ENCODE measurements around the gene RIN3. TPM values are rescaled to one million over a fixed set of nuclear protein-coding genes. Genes with fewer than 3 reads are reported as not detected.

The RIN3 gene
- total RNA-seq, 1 experiment from 2014 or later: not detected

DNA sequence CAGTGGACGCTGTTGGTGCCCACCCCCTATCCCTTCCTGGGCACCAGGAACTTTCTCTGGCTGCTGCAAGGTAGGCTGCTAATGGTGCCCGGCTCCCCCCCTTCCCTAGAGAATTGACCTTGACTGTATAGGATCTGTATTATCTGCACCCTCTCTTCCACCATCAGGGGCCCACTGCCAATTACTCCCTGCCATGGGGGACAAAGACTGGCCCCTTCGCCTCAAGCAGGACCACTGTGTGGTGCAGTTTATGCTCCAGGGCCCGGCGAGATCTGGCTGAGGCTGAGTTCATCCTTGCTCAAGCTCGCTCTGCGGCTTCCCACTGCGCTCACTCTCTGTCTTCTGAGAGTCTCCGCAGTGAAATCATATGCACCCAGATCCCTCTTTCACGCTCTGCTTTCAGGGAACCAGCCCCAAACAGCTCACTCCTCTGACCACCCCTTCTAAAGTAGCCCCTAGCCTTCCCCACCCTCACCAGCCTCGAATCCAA lies 139.6 kb downstream of the RIN3 start:
- DNase-seq: no peak
- Histone ChIP-seq H3K4me3 (no peak overlapping the region), H3K27ac (no peak overlapping the region), H3K27me3 (no peaks in the 10 kb centered on the region), H3K9me3 (replicated peaks) (no peaks in the 10 kb centered on the region), H3K36me3 (no peaks in the 10 kb centered on the region), H3K4me1 (no peaks in the 10 kb centered on the region)

DNA sequence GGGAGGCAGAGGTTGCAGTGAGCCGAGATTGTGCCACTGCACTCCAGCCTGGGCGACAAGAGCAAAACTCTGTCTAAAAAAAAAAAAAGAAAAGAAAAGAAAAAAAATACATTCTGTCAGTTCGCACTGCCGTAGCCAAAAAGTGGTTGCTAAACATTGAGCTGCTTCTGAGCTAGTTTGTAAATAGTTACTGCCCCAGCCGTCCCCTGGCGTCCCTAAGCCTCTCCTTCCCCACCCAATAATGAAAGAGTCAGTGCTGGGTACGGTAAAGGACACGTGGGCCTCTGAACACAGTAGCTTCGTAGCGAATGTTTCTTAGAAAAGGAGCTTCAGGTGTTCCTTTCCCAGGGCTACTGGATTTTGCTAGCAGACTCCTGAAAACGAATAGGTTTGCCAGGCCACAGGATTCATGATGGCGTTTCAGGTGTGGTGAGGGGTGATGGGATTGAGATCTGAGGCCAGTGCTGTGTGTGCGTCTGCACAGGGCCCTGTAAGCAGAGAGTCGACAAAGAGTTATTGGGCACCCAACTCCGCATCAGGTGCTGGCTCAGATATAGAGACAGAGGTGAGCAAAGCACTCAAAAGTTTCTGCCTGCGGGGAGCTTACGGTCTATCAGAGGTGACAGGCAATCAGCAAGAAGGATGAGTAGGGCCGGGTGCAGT lies 140.8 kb downstream of the RIN3 start:
- no peaks in the 10 kb centered on the region for H3K9me3 ChIP-seq (replicated peaks)
- no peak for DNase-seq
- no peak overlapping the region for H3K4me3 ChIP-seq
- H3K36me3 ChIP-seq: no peaks in the 10 kb centered on the region
- no peaks in the 10 kb centered on the region for H3K4me1 ChIP-seq
- H3K27me3 ChIP-seq: no peaks in the 10 kb centered on the region
- H3K27ac ChIP-seq: no peak overlapping the region

DNA sequence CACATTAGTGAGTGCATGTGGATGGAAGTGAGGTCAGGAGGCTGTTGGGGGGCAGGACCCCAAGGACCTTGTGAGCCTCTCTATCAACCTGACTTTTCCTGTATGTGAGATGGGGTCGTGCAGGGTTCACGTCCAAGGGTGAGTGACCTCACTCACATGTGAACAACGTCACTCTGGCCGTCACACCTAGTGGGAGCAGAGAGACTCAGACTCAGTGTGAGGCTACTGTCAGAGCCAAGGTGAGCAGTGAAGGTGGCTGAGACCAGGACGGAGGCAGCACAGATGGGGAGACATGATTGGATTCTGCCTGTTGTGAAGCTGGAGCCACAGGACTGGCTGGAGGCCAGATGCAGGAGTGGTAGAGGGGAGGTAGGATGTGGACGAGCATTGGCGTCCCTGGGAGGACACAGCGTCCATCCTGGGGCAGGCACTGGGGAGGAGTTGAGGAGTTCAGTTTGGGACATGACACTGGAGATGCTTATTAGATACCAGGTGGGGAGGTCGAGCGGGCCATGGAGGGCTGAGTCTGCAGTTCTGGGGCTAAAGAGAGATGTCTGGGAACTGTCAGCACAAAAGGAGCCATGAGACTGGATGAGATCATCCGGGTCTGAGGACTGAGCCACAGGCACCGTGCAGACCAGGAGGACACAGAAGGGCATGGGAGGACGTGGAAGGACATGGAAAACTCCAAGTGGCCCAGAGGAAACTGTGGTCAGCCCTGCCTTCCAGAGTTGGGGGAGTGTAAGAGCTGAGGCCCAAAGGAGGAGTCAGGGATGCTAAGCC lies 142.0 kb downstream of the RIN3 start:
- no peak for DNase-seq
- no peak overlapping the region for H3K4me3 ChIP-seq
- no peaks in the 10 kb centered on the region for H3K36me3 ChIP-seq
- no peak overlapping the region for H3K27ac ChIP-seq
- H3K27me3 ChIP-seq: no peaks in the 10 kb centered on the region
- no peaks in the 10 kb centered on the region for H3K9me3 ChIP-seq (replicated peaks)
- no peaks in the 10 kb centered on the region for H3K4me1 ChIP-seq

DNA sequence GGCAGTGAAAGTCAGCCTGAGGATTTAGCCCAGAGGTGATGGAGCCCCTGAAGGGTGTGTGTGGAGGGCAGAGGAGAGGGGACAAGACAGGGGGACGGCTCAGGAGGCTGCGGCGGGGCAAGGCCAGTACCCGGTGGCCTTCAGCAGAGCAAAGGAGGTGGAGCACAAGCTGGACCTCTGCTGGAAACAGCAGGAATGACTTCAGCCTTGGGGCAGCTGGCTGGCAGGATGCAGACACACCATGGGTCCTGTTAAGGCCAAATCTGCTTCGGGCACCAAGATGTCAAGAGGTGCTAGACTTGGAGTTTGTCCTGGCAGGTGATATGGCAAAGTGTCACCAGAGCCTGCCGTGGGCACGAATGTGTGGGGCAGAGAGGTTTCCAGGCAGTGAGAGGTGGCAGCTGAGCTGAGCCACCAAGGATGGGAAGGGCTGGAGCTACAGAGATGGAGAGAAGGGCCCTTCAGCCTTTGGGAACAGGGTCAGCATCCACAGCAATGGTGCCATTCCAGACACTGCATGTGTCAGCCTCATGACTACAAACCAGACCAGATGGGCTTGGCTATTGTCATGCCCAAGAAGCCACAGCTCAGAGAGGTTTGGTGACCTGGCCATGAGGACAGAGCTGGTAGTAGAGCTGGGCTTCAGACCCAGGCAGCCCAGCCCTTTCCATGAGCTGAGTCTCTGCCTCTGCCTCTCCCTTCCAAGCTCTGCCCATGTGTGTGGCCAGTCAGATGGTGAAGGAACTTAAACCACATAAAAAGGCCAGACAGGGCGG lies 142.9 kb downstream of the RIN3 start:
- DNase-seq: no peak
- no peaks in the 10 kb centered on the region for H3K9me3 ChIP-seq (replicated peaks)
- no peaks in the 10 kb centered on the region for H3K27me3 ChIP-seq
- no peak overlapping the region for H3K27ac ChIP-seq
- no peaks in the 10 kb centered on the region for H3K36me3 ChIP-seq
- H3K4me1 ChIP-seq: no peaks in the 10 kb centered on the region
- no peak overlapping the region for H3K4me3 ChIP-seq

DNA sequence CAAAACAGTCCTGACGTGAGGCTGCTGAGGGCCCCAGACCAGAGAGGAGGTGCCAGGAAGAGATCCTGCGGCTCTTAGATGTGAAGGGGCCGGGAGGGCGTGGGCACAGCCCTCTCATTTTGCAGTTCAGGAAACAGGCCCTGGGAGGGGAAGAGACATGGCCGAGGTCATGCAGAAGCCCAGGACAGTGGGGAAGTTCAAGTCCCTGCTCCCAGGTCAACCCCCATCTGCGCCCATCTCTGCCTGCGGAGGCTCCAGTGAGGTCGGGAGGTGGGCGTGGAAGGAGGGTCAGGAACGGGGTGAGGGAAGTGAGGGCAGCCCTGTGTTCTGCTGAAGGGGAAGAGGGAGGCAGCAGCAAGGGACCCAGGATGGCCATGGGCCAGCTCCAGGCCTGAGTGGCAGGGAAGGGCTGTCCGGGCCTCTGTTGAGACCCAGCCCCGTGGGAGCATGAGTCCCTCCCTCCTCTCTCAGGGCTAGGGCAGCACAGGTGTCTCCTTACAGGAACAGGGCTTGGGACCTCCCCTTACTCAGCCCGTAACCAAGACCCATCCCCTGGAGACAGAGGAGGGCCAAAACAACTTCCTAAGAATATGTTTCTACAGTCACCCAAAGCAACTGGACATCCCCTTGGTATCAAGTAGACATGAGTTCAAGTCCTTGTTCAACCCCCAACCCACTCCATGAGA lies 144.0 kb downstream of the RIN3 start:
- Histone ChIP-seq H3K4me1 (no peaks in the 10 kb centered on the region), H3K4me3 (no peak overlapping the region), H3K9me3 (replicated peaks) (no peaks in the 10 kb centered on the region), H3K27me3 (no peaks in the 10 kb centered on the region), H3K36me3 (no peaks in the 10 kb centered on the region), H3K27ac (no peak overlapping the region)
- DNase-seq: no peak

DNA sequence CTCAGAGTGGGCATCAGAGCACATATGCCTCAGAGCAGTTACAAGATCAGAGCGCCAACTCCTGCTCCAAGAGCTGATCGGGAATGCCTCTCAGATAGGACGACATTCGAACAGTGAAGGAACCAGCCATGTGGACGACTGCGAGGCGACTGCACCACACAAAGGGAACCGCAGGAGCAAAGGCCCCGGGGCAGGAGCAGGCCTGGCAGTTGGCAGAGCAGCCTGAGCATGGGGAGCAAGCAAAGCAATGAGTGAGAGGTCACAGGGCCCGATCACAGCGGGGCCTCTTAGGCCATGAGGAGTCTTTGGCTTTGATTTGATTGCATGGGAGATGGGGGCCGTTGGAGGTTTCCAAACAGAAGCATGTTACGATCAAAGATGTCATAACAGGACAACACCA lies 144.6 kb downstream of the RIN3 start:
- Histone ChIP-seq H3K27me3 (no peaks in the 10 kb centered on the region), H3K4me1 (no peaks in the 10 kb centered on the region), H3K27ac (no peak overlapping the region), H3K9me3 (replicated peaks) (no peaks in the 10 kb centered on the region), H3K36me3 (no peaks in the 10 kb centered on the region), H3K4me3 (no peak overlapping the region)
- no peak for DNase-seq

DNA sequence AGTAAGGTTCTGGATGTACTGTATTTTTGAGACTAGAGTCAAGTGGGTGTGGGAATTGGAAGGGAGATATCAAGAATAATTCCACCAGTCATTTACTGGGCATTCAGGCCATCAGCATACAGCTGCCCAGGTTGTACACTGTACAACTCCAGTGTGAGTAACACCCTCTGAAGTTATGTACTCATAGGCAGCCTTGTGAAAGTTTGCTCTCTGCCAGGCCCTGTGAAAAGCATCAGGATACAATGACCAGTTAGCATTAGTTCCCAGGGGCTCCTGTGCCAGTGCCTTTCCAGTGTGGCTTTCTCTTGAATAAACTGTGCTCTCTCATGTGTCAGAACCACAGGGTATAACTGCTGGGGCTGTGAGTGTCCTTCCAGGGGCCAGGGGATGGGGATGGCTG lies 145.1 kb downstream of the RIN3 start:
- no peaks in the 10 kb centered on the region for H3K4me1 ChIP-seq

DNA sequence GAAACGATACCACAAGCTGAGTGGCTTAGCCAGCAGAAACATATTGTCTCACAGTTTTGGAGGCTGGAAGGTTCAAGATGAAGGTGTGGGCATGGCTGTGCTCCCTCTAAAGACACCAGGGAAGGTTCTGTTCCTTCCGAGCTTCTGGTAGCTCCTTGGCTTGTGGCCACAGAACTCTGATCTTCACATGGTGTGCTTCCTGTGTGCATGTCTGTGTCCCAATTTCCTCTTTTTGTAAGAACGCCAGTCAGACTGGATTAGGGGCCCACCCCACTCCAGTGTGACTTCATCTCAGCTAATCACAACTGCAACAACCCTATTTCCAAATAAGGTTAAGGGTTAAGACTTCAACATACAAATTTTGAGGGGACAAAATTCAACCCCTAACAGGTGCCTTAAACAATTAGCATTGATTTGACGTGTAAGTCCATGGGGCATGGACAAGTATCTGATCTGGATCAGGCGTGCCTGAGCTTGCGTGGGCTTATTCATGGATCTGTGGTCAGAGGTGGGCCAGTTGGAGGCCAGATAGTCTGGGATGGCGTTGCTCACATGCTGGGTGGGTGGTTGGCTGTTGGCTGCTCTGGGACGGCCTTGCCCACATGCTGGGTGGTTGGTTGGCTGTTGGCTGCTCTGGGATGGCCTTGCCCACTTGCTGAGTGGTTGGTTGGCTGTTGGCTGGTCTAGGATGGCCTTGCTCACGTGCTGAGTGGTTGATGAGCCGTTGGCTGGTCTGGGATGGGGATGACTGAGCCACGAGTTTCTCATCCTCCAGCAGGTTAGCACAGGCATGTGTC lies 146.4 kb downstream of the RIN3 start:
- no peaks in the 10 kb centered on the region for H3K9me3 ChIP-seq (replicated peaks)
- H3K27ac ChIP-seq: no peak overlapping the region
- DNase-seq: no peak
- no peaks in the 10 kb centered on the region for H3K36me3 ChIP-seq
- no peak overlapping the region for H3K4me3 ChIP-seq
- H3K27me3 ChIP-seq: no peaks in the 10 kb centered on the region
- no peaks in the 10 kb centered on the region for H3K4me1 ChIP-seq

More for the DNA sequence above, 145.1 kb downstream of the RIN3 start:
- no peak for DNase-seq
- no peaks in the 10 kb centered on the region for H3K36me3 ChIP-seq
- no peaks in the 10 kb centered on the region for H3K27me3 ChIP-seq
- H3K4me3 ChIP-seq: no peak overlapping the region
- no peaks in the 10 kb centered on the region for H3K9me3 ChIP-seq (replicated peaks)
- no peak overlapping the region for H3K27ac ChIP-seq

DNA sequence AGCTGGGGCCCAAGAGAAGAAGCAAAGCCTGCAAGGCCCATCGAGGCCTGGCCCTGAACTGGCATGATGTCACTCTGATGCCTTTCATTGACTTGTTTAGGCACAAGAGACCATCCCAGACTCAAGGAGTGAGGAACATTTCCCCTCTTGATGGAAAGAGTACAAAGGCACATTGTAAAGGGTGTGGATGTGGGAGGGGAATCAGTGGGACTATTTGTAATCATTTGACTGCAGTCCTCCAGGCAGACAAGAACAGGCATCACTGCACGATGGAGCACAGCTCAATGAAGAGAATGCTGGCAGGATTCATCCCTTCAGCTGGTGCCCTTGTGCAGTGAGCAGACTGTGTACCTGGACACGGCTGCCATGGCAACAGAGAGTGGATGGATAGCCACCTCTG lies 147.0 kb downstream of the RIN3 start:
- Histone ChIP-seq H3K4me1 (no peaks in the 10 kb centered on the region), H3K9me3 (replicated peaks) (no peaks in the 10 kb centered on the region), H3K27ac (no peak overlapping the region), H3K36me3 (no peaks in the 10 kb centered on the region), H3K4me3 (no peak overlapping the region), H3K27me3 (no peaks in the 10 kb centered on the region)
- no peak for DNase-seq

DNA sequence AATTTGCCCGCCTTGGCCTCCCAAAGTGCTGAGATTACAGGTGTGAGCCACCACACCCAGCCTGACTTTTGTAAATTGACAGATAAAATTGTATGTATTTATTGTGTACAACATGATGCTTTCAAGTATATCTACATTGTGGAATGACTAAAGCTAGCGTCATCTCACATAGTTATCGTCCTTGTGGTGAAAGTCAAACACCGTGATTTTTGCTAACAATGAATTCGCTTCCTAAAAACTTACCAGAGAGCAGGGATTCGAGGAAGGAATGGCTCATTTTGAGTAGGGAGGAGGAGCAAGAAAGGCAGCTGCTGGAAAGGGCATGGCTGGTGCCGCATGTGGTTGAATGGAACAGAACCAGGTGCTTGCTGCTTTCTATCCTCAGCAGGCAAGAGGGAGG lies 149.5 kb downstream of the RIN3 start:
- no peaks in the 10 kb centered on the region for H3K4me1 ChIP-seq
- H3K27me3 ChIP-seq: no peaks in the 10 kb centered on the region
- DNase-seq: no peak
- H3K36me3 ChIP-seq: no peaks in the 10 kb centered on the region
- no peak overlapping the region for H3K27ac ChIP-seq
- no peaks in the 10 kb centered on the region for H3K9me3 ChIP-seq (replicated peaks)
- no peak overlapping the region for H3K4me3 ChIP-seq

DNA sequence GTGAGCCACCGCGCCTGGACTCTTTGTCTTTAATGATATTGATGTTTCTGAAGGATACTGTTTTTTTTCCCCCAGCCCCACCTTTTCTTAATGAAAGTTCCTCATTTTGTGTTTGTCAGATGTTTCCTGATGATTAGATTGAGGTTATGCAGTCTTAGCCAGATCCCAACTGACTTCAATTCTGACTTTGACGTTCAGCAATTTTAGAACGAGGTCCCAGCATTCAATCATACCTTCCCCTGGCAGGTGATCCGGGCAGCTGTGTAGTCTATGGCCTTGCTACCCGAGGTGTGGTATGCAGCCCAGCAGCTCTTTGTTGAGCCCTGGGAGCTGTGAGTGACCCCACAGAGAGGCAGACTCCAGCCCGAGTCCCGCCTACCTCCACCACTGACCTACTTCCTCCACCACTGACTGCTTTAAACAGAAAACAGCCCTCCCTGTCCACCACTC lies 152.1 kb downstream of the RIN3 start:
- Histone ChIP-seq H3K36me3 (no peaks in the 10 kb centered on the region), H3K4me1 (no peaks in the 10 kb centered on the region), H3K27ac (no peak overlapping the region), H3K4me3 (no peak overlapping the region), H3K27me3 (no peaks in the 10 kb centered on the region), H3K9me3 (replicated peaks) (no peaks in the 10 kb centered on the region)
- no peak for DNase-seq

DNA sequence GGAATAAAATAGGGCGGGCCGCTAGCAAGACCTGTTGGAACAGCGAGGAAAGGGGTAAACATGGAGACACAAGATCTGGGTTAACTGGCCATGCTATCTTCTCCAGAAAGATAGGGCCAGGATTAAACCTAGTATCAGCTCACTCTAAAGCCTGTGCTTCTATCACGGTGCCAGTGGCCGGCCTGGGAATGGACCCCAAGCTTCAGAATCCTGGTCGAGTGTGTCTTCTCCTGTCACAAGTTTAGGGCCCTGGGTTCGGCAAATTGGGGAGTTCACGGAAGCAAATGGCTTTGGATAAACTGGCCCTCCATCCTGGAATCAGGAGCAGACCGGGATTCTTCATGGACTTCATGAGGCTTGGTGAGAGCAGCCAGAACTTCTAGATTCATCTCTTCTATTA lies 152.7 kb downstream of the RIN3 start:
- no peaks in the 10 kb centered on the region for H3K4me1 ChIP-seq
- no peaks in the 10 kb centered on the region for H3K27me3 ChIP-seq
- DNase-seq: no peak
- no peaks in the 10 kb centered on the region for H3K9me3 ChIP-seq (replicated peaks)
- H3K36me3 ChIP-seq: no peaks in the 10 kb centered on the region
- no peak overlapping the region for H3K27ac ChIP-seq
- no peak overlapping the region for H3K4me3 ChIP-seq

DNA sequence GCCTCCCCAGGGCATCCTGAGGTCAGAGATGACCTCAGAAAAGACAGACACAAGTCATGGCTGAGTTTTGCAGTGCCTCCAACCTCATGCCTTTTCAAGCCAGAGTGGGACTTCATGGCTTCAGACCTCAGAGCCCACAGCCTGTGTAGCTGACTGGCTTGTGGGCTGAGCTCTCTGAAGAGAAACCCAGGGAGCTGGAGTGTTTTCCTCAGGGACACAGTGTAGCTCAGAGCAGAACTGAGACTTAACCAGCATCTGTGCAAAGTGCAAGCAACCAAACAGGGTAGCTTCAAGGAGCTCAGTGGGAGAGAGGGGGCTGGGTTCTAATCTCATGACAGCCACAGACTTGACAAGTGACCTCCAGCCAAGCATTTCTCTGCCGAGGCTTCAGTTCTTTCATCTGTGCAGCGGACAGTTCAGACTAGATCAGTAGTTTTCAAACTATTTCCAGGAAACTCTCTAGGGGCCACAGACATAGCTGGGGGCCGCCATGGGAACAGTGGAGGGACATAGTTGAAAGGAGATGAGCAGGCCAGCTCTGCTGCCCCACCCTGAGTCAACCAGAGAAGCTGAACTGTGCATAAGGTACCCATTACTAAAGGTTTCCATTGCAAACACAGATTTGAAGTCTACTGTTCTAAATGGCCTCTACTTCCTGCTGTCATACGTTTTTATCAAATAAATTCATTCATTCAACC lies 154.8 kb downstream of the RIN3 start:
- DNase-seq: no peak
- H3K9me3 ChIP-seq (replicated peaks): no peaks in the 10 kb centered on the region
- H3K4me3 ChIP-seq: no peak overlapping the region

More for the DNA sequence above, 154.8 kb downstream of the RIN3 start:
- H3K27me3 ChIP-seq: no peaks in the 10 kb centered on the region
- no peaks in the 10 kb centered on the region for H3K4me1 ChIP-seq
- H3K36me3 ChIP-seq: no peaks in the 10 kb centered on the region
- H3K27ac ChIP-seq: no peak overlapping the region
